Femur (tissue), 1 donor: ENCODE measurements around the gene GNG12.

ENCODE experiments used
- DNase-seq: peaks from one replicate; pipeline ENCODE4 v3.0.0-alpha.2; 2017

GNG12 gene

DNA sequence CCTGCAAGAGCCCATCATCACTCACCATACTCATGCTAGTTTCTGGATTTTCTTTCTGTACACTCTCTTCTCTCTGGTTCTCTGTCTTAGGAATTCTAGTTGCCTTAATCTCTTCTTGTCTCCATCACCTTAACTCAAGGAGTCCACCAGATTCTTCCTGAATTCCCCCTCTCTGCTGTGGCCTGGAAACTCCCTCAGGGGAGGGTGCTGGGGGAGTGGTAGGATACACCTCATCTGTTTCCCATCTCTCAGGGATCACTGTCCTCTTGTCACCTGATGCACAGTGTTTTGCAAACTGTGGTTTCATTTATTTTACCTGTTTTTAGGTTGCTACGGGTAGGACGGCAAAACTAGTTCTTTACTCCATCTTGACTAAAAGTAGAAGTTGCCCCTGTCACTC lies 6.6 kb upstream of the GNG12 start:
- no peak for DNase-seq

DNA sequence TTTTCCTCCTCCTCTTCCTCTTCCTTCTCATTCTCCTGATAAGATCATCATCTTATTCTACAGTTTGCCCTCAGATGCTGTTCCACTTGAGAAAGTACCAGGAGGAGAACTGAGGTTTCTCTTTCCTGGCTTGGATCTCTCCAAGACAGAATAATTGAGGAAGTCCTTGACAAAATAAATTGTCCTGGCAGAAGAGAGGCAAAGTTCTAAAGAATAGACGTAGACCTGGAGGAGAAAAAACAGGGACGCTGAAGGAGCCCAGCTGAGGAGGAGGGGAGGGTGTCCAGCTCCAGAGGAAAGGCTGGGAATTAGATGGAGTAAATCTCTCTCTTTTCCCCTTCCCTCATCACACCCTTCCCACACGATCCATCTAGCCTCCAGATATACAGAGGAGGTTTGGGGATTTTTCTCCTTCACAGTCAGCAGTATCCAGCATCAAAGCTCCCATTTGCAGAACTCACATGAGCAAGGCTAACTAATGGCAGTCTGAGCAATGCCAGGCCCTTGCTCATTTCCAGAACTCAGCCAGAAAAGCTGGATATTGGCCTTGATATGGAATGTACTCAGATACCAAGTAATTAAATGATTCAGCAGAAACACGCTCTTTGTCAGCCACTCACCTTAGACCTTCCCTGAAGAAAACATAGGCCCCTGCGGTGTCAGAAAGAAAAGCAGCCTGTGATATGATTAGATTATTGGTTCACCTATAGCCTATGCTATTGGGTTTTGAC lies 5.1 kb upstream of the GNG12 start:
- DNase-seq = no peak

- DNase-seq = no peak
Observed at GRCh38 chr1:67836769-67837168, 3.5 kb upstream of the GNG12 start.

DNA sequence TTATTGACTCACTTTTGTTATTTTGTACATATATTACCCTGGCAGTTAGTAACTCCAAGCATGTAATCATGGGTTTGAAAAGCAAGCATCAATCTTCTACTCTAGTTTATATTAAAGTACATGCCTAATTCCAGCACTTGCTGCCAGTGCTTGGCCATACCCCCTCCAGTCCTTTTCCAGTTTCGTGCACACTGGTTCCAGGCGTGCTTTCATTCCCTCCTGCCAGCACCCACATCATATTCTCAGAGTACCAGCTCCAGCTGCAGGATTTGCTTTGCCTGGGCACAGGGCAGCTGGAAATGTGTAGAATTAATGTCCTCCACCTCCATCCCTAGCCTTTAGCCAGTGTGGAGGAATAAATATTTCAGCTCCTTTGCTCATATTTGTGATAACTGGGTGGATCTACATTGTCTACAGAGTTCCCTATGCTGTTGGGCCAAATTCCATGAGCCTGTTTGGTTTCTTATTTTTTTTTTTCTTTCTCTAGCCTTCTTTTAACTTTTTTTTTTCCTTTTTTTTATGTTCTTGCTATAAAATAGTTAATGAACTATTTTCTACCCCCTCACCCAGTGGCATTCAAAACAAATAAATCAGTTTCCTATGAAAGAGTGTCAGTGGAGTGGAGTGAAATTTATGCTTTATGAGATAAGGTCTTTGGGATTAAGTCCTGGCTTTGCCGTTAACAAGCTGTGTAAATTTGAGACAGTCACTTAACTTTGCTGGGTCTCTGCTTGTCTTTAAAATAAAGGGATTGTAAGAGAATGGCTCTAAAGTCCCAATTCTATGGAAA lies 2.6 kb upstream of the GNG12 start:
- DNase-seq = no peak

- DNase-seq = no peak
Observed at GRCh38 chr1:67834246-67834877, 1.1 kb upstream of the GNG12 start.

GRCh38 chr1:67833602-67833940 lies 304 bp upstream of the GNG12 start:
- no peak for DNase-seq

- DNase-seq = peak; percentile 72
Observed at GRCh38 chr1:67831850-67832513, 1.3 kb downstream of the GNG12 start.

- DNase-seq = no peak
Observed at GRCh38 chr1:67830928-67831830, 2.1 kb downstream of the GNG12 start.

DNA sequence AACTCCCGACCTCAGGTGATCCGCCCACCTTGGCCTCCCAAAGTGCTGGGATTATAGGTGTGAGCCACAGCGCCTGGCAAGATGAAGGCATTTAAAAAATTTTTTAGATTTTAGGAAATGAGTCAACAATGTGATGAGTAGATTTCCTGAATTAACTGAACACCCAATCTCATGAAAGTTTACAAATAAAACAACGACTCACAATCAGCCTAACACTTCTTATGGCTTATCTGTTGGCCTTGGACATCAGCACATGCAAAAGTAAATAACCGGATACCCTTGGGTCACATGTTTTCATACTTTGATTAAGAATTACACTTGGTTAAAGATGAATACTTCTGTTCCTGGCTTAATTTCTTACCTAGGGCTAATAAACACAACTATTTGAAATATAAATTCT lies 3.0 kb downstream of the GNG12 start:
- no peak for DNase-seq

DNA sequence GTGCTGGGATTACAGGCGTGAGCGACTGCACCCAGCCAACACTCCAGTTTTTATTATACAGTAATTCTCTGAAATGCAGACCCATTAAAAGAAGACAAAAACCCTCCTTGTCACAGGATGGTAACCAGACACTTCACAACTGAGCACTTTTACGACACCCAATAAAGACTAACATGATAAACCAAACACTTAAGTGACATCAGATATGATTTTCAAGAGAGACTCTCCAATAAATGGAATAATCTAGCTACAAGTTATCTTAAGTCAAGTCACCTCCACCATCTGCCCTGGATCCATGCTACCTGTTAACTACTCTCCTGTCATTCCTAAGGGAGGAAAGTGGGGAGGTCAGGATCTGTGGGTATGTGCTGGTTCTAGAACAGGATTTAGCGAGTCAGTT lies 5.6 kb downstream of the GNG12 start:
- no peak for DNase-seq

DNA sequence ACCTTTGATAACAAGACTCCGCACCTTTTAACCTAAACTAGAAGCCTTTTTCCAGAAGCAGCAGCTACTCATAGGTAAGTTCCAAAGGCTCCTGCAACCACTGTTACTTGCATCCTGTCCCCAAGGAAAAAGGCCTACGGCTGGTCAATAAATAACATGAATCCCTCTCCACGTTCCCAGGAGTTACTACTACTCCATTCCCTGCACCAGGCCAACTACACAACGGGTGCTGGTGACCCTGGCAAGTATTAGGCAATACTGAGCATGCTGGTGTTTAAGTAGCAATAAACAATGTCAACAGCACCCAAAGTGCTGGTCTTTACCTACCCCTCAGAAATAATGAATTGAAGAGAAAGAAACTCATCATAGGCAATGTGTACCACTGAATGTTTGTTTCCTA lies 7.7 kb downstream of the GNG12 start:
- no peak for DNase-seq

- DNase-seq = no peak
Observed at GRCh38 chr1:67824766-67825165, 8.5 kb downstream of the GNG12 start.

- DNase-seq = no peak
Observed at GRCh38 chr1:67823615-67824014, 9.7 kb downstream of the GNG12 start.

DNA sequence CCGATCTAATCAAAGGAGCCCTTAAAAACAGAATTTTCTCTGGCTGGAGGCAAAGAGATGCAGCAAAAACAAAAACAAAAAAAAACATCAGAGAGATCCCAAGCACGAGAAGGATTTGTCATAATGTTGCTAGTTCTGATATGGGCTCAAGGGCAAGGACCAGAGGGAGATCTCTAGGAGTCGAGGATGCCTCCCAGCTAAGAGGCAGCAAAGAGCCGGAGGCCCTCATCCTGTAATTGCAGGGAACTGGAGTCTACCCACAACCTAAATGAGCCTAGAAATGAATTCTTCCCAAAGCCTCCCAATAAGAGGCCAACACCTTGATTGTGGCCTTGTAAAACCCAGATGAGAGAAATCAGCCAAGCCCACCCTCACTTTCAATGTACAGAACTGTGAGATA lies 12.0 kb downstream of the GNG12 start:
- no peak for DNase-seq

- DNase-seq = no peak
Observed at GRCh38 chr1:67818725-67819301, 14.5 kb downstream of the GNG12 start.

DNA sequence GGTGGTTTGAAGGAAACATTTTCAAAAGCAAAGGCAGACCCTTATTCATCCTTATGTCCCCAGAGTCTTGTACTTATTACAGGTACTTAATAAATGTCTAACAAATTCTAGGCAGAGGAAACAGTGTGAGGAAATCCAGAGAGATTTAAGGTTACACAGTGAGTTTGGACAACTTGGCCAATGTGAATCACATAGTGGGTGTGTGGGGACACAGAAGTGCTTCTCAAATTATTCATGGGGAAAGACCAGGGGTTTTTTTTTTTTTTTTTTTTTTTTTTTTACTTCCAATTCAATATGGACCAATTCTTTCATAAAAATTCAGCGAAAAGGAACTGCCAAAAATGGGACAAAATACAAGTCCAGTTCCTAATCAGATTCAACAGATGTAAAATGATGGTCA lies 15.1 kb downstream of the GNG12 start:
- DNase-seq = no peak

DNA sequence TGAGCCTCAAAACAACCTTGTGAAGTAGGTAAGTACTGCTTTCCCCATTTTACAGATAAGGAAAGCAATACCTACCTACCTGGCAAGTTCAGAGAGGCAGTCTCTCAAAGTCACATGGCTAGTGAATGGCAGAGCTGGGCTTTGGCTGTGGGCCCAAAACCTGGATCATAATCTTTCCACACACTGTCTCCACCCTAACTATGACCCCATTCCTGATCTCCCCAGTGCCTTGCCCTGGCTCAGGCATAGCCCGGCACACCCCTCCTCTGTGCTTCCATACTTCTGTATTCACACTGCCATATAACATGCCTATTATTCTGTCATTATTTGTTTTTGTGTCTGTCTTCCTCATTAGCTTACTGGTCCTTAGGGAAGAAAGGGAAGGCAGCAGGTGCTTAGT lies 15.9 kb downstream of the GNG12 start:
- DNase-seq = no peak

DNA sequence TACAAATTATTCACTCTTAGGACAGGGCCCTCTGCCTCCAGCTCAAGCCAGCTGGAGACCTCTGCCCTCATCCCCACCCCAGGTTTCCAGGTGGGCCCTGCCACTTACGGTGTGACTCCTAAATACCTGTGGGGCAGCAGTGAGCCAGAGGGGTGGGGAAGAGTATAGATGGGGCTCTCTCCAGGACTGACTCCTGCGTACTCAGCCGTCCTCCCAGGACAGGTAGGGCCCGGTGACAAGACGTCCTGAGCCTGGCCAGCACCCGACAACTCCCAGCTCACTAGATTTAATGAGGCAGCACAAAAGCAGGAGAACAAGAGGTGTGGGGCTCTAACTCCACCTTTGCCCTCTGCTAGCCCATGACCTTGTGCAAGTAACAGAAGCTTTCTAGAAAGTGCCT lies 16.8 kb downstream of the GNG12 start:
- DNase-seq = no peak

GRCh38 chr1:67816095-67816475 lies 17.2 kb downstream of the GNG12 start:
- DNase-seq = no peak

- DNase-seq = no peak
Observed at GRCh38 chr1:67815303-67816094, 17.8 kb downstream of the GNG12 start.

- DNase-seq = no peak
Observed at GRCh38 chr1:67814121-67814772, 19.0 kb downstream of the GNG12 start.
